CMK (cell line): Measurements from ENCODE around the gene FBRS.
A peak's percentile ranks its signal among the peaks of the same experiment; 100 is the strongest.
"Not testable (repeated sequence)": the region's sequence is repeated elsewhere in the genome, so short reads cannot be mapped to it uniquely, and the experiment has no call there.

Experiments
- DNase-seq: peaks from one replicate; pipeline ENCODE4 v3.0.0-alpha.2; 2010; ENCODE audit warnings: low read depth

The FBRS gene

GRCh38 chr16:30698816-30699614, 40.8 kb downstream of the FBRS start, which contains the start of gene SRCAP:
Gene SRCAP, plus strand, starts transcription at chr16:30699171. Its CDS starts 1,654 bp downstream, at chr16:30700825.
- peak; percentile 77 for DNase-seq

DNA sequence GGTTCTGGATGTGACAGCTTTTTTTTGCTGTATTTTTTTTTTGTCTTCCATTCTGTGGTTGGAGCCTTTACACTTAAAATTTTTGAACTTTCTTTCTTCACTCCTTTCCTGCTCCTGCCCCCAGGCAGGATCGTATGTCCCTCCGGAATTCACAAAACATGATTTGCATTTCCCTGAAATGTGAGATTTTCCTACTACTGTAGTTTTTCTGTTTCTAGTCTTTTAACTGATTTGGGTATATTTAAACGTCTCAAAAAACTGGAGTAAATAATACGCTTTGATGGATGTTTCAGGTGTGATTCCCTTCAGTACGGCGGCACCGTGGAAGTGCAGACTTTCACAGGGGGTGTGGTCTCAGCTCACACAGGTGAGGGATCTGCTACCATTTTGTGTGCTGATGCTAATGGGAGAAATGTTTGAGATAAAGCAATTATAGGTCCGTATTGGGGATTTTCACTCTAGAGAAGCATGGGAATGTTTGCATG, 41.4 kb downstream of the FBRS start:
- no peak for DNase-seq

DNA sequence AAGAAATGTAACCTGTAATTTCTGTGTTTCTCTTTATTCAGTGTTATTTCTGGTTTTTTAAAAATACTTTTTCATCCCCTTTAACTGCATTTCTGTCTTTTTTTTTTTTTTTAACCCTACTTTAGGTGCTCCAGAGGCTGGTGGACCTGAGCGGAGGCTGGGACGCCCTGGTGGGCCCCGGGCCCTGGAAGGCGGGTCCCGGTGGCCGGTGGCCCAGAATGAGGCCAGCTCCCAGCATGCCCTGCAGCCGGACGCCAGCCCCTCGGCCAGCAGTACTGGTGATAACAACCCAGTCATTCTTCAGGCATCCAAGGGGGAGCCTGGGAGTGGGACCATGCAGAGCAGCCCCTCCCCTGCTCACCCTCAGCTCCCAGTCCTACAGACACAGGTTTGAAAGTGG, 42.3 kb downstream of the FBRS start:
- DNase-seq = no peak

DNA sequence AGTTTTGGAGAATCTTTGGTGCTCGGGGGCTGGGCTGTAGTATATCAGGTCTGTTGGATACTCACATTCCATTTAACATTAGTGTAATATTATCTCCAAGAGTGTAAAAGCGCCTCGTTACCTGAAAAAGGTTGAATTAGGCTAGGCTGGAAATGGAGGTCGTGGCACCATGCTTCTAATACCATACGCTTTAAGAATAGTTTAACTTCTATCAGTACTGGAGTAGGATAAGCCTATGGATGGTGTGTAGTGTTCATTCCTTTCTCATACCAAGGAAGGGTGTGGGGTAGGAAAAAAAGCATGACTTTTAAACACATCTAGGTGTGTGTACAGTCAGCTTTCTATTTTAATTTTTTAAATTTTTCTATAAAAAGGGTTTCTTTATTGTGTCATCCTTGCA, 42.7 kb downstream of the FBRS start:
- no peak for DNase-seq

DNA sequence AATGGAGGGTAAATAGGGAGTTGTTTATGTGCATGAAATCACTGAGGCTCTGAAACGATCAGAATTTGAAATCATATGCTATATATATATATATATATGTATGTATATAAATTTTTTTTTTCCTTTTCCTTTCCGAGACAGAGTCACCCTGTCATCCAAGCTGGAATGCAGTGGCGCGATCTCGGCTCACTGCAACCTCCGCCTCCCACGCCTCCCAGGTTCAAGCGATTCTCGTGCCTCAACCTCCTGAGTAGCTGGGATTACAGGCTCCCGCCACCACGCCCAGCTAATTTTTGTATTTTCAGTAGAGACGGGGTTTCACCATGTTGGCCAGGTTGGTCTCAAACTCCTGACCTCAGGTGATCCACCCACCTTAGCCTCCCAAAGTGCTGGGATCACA, 44.8 kb downstream of the FBRS start:
- not testable (repeated sequence) for DNase-seq

- DNase-seq = no peak
Measured at GRCh38 chr16:30703971-30704370, 45.7 kb downstream of the FBRS start.

DNA sequence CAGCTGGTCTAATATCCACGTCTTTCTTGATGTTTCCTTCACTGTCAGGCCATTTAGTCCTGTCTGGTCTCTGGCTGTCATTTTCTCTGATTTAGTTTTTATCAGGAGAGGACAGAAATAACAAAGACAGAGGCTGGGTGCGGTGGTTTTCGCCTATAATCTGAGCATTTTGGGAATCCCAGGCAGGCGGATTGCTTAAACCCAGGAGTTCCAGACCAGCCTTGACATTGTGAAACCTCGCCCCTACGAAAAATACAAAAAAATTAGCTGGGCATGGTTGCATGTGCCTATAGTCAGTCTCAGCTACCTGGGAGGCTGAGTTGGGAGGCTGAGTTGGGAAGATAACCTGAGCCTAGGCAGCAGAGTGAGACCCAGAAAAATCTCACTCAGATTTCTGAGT, 47.8 kb downstream of the FBRS start:
- no peak for DNase-seq

GRCh38 chr16:30710971-30711370, 52.7 kb downstream of the FBRS start:
- DNase-seq = no peak

DNA sequence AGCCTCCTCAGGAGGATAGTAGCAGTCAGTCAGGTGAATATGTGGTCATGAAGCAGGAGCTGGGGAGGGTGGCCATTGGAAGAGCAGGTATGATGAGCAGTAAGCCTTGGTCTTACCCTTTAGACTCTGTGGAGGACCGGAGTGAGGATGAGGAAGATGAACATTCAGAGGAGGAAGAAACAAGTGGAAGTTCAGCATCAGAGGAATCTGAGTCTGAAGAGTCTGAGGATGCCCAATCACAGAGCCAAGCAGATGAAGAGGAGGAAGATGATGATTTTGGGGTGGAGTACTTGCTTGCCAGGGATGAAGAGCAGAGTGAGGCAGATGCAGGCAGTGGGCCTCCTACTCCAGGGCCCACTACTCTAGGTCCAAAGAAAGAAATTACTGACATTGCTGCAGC, 53.5 kb downstream of the FBRS start:
- no peak for DNase-seq

DNA sequence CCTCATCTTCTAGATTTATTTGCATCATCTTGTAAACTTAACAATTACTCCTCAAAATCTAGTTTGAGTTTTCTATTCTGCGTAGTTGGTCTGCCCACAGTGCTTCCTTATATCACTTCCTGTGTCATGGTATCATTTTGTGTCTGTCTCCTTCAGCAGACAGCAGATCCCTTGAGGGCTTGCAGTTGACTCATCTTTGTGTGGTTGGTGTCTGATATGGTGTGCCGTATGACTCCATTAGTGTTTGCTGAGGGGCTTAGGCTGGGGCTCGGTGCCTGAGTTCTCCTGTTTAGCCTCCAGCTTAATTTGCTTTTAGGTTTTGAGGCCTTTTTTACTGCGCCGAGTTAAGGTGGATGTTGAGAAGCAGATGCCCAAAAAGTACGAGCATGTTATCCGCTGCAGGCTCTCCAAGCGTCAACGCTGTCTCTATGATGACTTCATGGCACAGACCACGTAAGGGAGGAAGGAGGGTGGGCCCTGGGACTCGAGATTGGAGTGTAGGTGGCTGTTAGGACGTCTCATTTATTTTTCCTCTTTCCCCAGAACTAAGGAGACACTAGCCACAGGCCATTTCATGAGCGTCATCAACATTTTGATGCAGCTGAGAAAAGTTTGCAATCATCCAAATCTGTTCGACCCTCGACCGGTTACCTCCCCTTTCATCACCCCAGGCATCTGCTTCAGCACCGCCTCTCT, 57.7 kb downstream of the FBRS start:
- DNase-seq = no peak

- DNase-seq = no peak
Measured at GRCh38 chr16:30720086-30720485, 61.9 kb downstream of the FBRS start.
